ENCODE results near the gene BRF1.

The BRF1 gene

GRCh38 chr14:105223770-105224544, 76.8 kb downstream of the BRF1 start:
- DNase-seq = no peak

DNA sequence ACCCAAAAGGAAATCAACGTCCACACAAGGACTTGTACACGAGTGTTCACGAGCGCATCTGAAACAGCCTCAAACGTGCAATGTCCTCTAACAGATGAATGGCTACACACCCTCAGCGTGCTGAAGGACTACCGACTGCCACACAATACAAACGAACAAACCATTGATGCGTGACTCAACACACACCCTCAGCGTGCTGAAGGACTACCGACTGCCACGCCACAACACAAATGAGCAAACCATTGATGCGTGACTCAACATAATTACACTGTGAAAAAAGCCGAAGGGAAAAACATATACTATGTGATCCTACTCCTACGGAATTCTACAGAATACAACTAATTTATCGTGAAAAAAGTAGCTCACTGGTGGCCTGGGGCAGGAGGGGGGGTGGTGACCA, 77.5 kb downstream of the BRF1 start:
- no peak for DNase-seq

DNA sequence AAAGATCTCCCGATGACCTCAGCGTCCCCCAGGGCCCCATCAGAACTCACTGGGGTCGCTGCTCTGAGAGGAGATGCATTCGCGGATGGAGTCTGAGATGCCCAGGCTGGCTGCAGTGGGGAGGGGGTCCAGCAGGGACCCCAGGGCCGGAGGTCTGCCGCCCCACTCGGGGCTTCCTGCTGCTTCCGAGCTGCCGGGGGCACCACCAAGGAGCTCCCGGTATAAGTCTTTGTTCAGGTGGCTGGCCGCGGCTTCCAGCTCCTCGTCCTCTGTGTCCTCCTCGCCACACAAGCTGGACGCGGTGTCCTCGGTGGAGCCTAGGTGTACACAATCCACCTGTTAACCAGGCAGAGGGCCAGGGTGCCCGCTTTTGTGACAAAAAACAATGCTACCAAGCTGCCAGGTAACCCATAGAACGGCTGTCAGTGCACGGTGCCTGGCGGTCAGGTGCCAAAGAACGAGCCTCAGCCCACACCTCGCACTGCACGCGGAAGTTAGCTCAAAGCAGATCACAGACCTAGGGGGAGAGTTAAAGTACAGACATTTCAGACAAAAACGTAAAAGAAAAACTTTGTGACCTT, 79.1 kb downstream of the BRF1 start:
- DNase-seq = no peak

- DNase-seq = no peak
Observed at GRCh38 chr14:105220699-105221597, 79.9 kb downstream of the BRF1 start.

DNA sequence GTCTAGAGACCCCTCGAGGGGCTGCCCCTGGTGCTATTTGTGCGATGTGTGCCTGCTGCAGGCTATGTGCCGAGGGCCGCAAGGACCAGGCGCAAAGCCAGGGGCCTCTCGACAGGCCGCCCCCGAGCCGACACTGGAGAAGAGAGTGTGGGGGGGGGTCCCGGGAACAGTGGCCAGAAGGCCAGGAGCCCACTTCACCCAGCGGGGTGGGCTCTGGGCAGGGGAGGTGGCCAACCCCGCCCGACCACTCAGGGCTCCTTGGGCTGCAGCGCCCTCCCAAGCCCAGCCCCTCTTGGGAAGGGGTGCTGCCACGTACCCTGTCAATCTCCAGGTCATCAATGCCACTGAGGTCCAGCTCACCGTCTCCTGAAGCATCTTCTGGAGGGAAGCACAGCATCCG, 81.0 kb downstream of the BRF1 start:
- no peak for DNase-seq

- no peak for DNase-seq
Observed at GRCh38 chr14:105219043-105219612, 81.7 kb downstream of the BRF1 start.

GRCh38 chr14:105218611-105219010, 82.2 kb downstream of the BRF1 start:
- no peak for DNase-seq

DNA sequence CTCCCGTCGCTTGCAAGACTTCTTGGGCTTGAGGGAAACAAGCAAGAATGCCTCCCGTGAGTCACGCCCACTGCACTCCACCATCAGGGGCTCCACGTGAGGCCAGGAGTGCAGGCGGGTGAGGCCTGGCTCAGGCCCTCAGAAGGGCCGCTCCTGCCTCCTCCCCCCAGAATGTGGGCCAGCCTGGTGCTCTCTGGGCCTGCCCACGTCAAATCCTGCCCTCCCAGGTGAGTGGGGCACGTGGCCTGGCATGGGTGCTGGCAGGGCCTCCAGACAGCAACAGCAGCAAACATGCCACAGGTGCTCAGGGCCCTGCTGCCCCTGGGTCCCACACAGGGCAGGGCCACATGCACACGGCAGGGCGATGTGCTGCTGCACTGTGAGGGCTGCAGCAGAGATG, 83.0 kb downstream of the BRF1 start:
- DNase-seq = no peak

- DNase-seq = no peak
Observed at GRCh38 chr14:105216490-105217247, 84.1 kb downstream of the BRF1 start.

DNA sequence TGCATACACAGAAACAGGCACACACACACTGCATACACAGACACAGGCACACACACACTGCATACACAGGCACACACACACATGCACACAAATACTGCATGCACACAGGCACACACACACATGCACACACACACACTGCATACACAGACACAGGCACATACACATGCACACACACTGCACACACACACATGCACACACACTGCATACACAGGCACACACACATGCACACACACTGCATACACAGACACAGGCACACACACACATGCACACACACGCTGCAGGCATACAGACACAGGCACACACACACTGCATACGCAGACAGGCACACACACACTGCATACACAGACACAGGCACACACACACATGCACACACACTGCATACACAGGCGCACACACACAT, 85.2 kb downstream of the BRF1 start:
- DNase-seq = no peak

GRCh38 chr14:105214324-105214915, 86.4 kb downstream of the BRF1 start:
- no peak for DNase-seq

- no peak for DNase-seq
Observed at GRCh38 chr14:105213361-105213760, 87.4 kb downstream of the BRF1 start.

GRCh38 chr14:105212541-105213300, 88.1 kb downstream of the BRF1 start:
- DNase-seq = no peak

GRCh38 chr14:105211758-105212089, 89.1 kb downstream of the BRF1 start:
- DNase-seq = no peak

GRCh38 chr14:105211086-105211757, 89.6 kb downstream of the BRF1 start:
- DNase-seq = no peak

- no peak for DNase-seq
Observed at GRCh38 chr14:105210266-105211025, 90.4 kb downstream of the BRF1 start.

GRCh38 chr14:105209646-105210045, 91.2 kb downstream of the BRF1 start:
- DNase-seq = no peak

DNA sequence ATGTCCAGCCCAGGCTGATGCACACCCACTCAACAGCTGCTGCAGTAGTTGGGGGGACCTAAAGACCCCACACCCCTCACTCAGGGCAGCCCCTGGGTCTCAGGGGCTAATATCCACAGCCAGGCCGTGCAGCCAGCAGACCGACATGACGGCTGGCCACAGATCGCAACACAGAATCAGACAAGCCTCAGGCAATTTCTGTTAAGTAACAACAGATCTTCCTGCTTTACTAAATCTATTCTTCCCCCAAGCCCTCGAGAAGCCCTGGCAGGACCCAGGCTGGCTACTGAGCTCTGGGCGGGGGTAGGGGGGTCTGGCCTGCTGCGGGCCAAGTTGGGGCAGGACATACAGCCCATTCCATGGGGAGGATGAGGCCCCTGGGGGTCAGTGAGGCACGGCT, 91.7 kb downstream of the BRF1 start:
- no peak for DNase-seq

- DNase-seq = no peak
Observed at GRCh38 chr14:105208738-105209075, 92.1 kb downstream of the BRF1 start.

DNA sequence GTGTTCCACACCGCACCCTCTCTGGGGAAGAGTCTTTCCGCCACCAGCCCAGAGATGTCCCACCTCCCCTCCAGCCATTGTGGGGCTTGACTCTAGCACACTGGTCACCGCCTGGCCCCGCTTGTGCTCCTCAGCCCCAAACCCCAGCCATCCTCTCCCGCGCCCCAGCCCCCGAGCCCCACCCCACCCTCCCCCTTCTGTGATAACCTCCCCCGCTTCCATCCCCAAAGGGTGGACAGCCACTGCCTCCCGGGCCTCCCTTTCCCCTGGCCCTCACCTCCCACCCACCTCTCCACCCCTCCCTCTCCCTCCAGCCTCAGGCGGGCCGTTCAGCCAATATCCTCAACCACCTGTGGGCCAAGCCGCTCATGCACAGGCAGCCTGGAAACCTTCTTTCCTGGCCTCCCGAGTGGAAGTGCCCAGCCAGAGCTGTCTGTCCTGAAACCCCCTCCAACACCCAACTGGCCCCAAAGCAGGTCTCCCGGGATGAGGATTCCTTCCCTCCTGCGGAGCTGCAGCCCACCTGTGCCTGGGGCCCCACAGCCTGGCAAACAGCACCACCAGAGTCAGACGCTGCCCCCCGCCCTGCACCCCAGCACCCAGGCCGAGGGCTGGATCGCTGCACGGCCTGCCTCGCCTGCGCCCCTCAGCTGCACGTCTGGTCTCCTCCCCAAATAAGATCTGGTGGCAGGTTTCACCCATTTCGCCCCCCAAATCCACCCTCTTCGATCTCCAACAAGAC, 92.6 kb downstream of the BRF1 start:
- no peak for DNase-seq
